HepG2 (cell line): ENCODE measurements around the gene SCML1.

Source experiments
- ATF1 ChIP-seq: IDR thresholded peaks from 2 replicates; pipeline ENCODE4 v1.6.1; 2016; ENCODE audit warnings: mild to moderate bottlenecking, control low read depth
- POLR2AphosphoS2 ChIP-seq: IDR thresholded peaks from 2 replicates; pipeline ENCODE4 v1.6.1; 2011; ENCODE audit warnings: low read depth, low read length, improper control_type of control experiment
- XBP1 ChIP-seq: sonication (generic); formaldehyde crosslinking; IDR thresholded peaks from 2 replicates; pipeline ENCODE4 v1.5.0; 2020; ENCODE audit warnings: missing genetic modification reagents
- ZBTB20 ChIP-seq: sonication (generic); formaldehyde crosslinking; IDR thresholded peaks from 2 replicates; pipeline ENCODE4 v1.8.1; 2023; ENCODE audit warnings: missing genetic modification reagents, low read depth, mild to moderate bottlenecking, borderline replicate concordance
- ZNF276 ChIP-seq: sonication (generic); formaldehyde crosslinking; IDR thresholded peaks from 2 replicates; pipeline ENCODE4 v1.4.0; 2020; ENCODE audit warnings: mild to moderate bottlenecking, low read depth, missing genetic modification reagents
- ZNF354B ChIP-seq: sonication (generic); formaldehyde crosslinking; IDR thresholded peaks from 2 replicates; pipeline ENCODE4 v1.8.0; 2022; ENCODE audit warnings: mild to moderate bottlenecking, missing genetic modification reagents

DNA sequence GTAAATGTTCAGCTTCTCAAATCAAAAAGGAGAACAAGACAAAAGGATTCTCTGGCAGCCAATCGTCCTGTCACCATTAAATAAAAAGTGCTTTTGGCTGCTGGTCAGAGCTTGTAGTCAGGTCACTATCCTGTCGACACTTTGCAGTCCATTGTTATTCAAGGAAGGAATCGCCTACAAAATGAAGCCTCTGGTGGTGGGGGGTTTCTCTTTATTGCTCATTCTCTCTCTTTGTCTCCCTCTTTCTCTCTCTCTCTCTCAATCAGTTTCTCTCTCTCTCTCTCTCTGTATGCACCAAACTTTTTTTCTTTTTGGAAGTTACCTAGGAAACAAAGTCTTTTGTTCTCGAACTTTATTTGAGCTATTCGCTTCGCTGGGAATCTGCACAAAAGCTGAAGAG lies 17.6 kb upstream of the SCML1 start:
- TF ChIP-seq ZNF276 (no peak), POLR2AphosphoS2 (no peak), ZBTB20 (CRISPR knock-in tag) (no peak), XBP1 (CRISPR knock-in tag) (no peak), ZNF354B (no peak), ATF1 (no peak)
